Measurements from ENCODE around the gene FAM163B. TPM values are rescaled to one million over a fixed set of nuclear protein-coding genes. Genes with fewer than 3 reads are reported as not detected.

The FAM163B gene
- total RNA-seq, 1 donor from 2014 or later = not detected

- FAIRE-seq (no peak), DNase-seq (ENCODE audit: low read depth) (no peak)
- H3K9me3 ChIP-seq (ENCODE audit: insufficient read depth, low read depth, low read length) = no peaks in the 10 kb centered on the region
- no peaks in the 10 kb centered on the region for H3K36me3 Mint-ChIP-seq (ENCODE audit: low read depth, unreplicated experiment)
- H3K4me2 ChIP-seq (ENCODE audit: low read length) = no peak overlapping the region
- no peak overlapping the region for H3K27ac Mint-ChIP-seq (ENCODE audit: unreplicated experiment)
- no peak overlapping the region for H3K4me3 ChIP-seq (ENCODE audit: insufficient read depth, low read depth, low read length)
- no peaks in the 10 kb centered on the region for H3K79me2 ChIP-seq (ENCODE audit: insufficient read depth, low read length)
- H3K4me1 ChIP-seq (ENCODE audit: insufficient read depth, low read length) = peaks cover 11% of the 10 kb centered on the region
- H3K9me3 Mint-ChIP-seq (ENCODE audit: unreplicated experiment) = no peaks in the 10 kb centered on the region
- H3K4me3 Mint-ChIP-seq (ENCODE audit: unreplicated experiment) = no peak overlapping the region
- H3K27me3 Mint-ChIP-seq (ENCODE audit: low read depth, unreplicated experiment) = peaks cover 64% of the 10 kb centered on the region
- no peak overlapping the region for H3K27ac ChIP-seq (ENCODE audit: low read depth, low read length)
- no peaks in the 10 kb centered on the region for H4K20me1 ChIP-seq (ENCODE audit: insufficient read depth, low read length)
- no peak overlapping the region for H2AFZ ChIP-seq (ENCODE audit: low read depth, low read length)
- no peak for TF ChIP-seq CTCF (IDR thresholded peaks at IDR 0.05; ENCODE audit: insufficient read depth, low read depth, low read length)
- TF ChIP-seq EZH2 (IDR thresholded peaks at IDR 0.05; ENCODE audit: insufficient read depth, low read length) = no peak
- peaks cover 5% of the 10 kb centered on the region for H3K4me1 Mint-ChIP-seq (ENCODE audit: low read depth, unreplicated experiment)
- no peak overlapping the region for H3K9ac ChIP-seq (ENCODE audit: low read length)
- peaks cover 13% of the 10 kb centered on the region for H3K27me3 ChIP-seq (ENCODE audit: insufficient read depth, low read length)
- H3K36me3 ChIP-seq (ENCODE audit: insufficient read depth, low read length) = no peaks in the 10 kb centered on the region
These were observed 45.8 kb upstream of the FAM163B start for GRCh38 chr9:133654736-133655657.

- H3K36me3 Mint-ChIP-seq (ENCODE audit: low read depth, unreplicated experiment) = no peaks in the 10 kb centered on the region
- Histone ChIP-seq H3K9ac (ENCODE audit: low read length) (no peak overlapping the region), H3K36me3 (ENCODE audit: insufficient read depth, low read length) (no peaks in the 10 kb centered on the region), H3K4me1 (ENCODE audit: insufficient read depth, low read length) (peaks cover 5% of the 10 kb centered on the region), H3K9me3 (ENCODE audit: insufficient read depth, low read depth, low read length) (no peaks in the 10 kb centered on the region), H3K4me3 (ENCODE audit: insufficient read depth, low read depth, low read length) (no peak overlapping the region), H3K27me3 (ENCODE audit: insufficient read depth, low read length) (peaks cover 16% of the 10 kb centered on the region), H3K27ac (ENCODE audit: low read depth, low read length) (no peak overlapping the region), H3K4me2 (ENCODE audit: low read length) (no peak overlapping the region), H3K79me2 (ENCODE audit: insufficient read depth, low read length) (no peaks in the 10 kb centered on the region), H4K20me1 (ENCODE audit: insufficient read depth, low read length) (no peaks in the 10 kb centered on the region), H2AFZ (ENCODE audit: low read depth, low read length) (no peak overlapping the region)
- H3K27me3 Mint-ChIP-seq (ENCODE audit: low read depth, unreplicated experiment) = peaks cover 65% of the 10 kb centered on the region
- no peaks in the 10 kb centered on the region for H3K9me3 Mint-ChIP-seq (ENCODE audit: unreplicated experiment)
- H3K27ac Mint-ChIP-seq (ENCODE audit: unreplicated experiment) = no peak overlapping the region
- TF ChIP-seq EZH2 (IDR thresholded peaks at IDR 0.05; ENCODE audit: insufficient read depth, low read length) (no peak), CTCF (IDR thresholded peaks at IDR 0.05; ENCODE audit: insufficient read depth, low read depth, low read length) (no peak)
- no peak overlapping the region for H3K4me3 Mint-ChIP-seq (ENCODE audit: unreplicated experiment)
- FAIRE-seq (no peak), DNase-seq (ENCODE audit: low read depth) (no peak)
- peaks cover 3% of the 10 kb centered on the region for H3K4me1 Mint-ChIP-seq (ENCODE audit: low read depth, unreplicated experiment)
These were observed 44.4 kb upstream of the FAM163B start for GRCh38 chr9:133653638-133654037.

- Histone ChIP-seq H3K27me3 (ENCODE audit: insufficient read depth, low read length) (peaks cover 27% of the 10 kb centered on the region), H3K4me2 (ENCODE audit: low read length) (no peak overlapping the region), H3K4me3 (ENCODE audit: insufficient read depth, low read depth, low read length) (no peak overlapping the region), H3K4me1 (ENCODE audit: insufficient read depth, low read length) (no peaks in the 10 kb centered on the region), H4K20me1 (ENCODE audit: insufficient read depth, low read length) (no peaks in the 10 kb centered on the region), H3K27ac (ENCODE audit: low read depth, low read length) (no peak overlapping the region), H2AFZ (ENCODE audit: low read depth, low read length) (no peak overlapping the region), H3K79me2 (ENCODE audit: insufficient read depth, low read length) (no peaks in the 10 kb centered on the region), H3K36me3 (ENCODE audit: insufficient read depth, low read length) (no peaks in the 10 kb centered on the region), H3K9me3 (ENCODE audit: insufficient read depth, low read depth, low read length) (no peaks in the 10 kb centered on the region), H3K9ac (ENCODE audit: low read length) (no peak overlapping the region)
- H3K36me3 Mint-ChIP-seq (ENCODE audit: low read depth, unreplicated experiment) = no peaks in the 10 kb centered on the region
- TF ChIP-seq EZH2 (IDR thresholded peaks at IDR 0.05; ENCODE audit: insufficient read depth, low read length) = no peak
- TF ChIP-seq CTCF (IDR thresholded peaks at IDR 0.05; ENCODE audit: insufficient read depth, low read depth, low read length) = no peak
- no peak for DNase-seq (ENCODE audit: low read depth)
- H3K4me3 Mint-ChIP-seq (ENCODE audit: unreplicated experiment) = no peak overlapping the region
- H3K27me3 Mint-ChIP-seq (ENCODE audit: low read depth, unreplicated experiment) = peaks cover 69% of the 10 kb centered on the region
- H3K9me3 Mint-ChIP-seq (ENCODE audit: unreplicated experiment) = no peaks in the 10 kb centered on the region
- H3K27ac Mint-ChIP-seq (ENCODE audit: unreplicated experiment) = no peak overlapping the region
- H3K4me1 Mint-ChIP-seq (ENCODE audit: low read depth, unreplicated experiment) = peaks cover 4% of the 10 kb centered on the region
- no peak for FAIRE-seq
These were observed 40.8 kb upstream of the FAM163B start for GRCh38 chr9:133650026-133650425.
